Neural progenitor cell (in vitro differentiated cells): ENCODE results near the gene FAM20C.

ENCODE experiments used
- EZH2phosphoT487 ChIP-seq: fragments of 200-600 bp; sonication (generic); IDR thresholded peaks from 2 replicates; pipeline ENCODE4 v1.6.1; 2017; ENCODE audit warnings: antibody characterized with exemption
- TF ChIP-seq, protein P1 (sequence below): fragments of 200-600 bp; sonication (generic); IDR thresholded peaks from 2 replicates; pipeline ENCODE4 v1.5.1; 2017; ENCODE audit warnings: antibody characterized with exemption, mild to moderate bottlenecking

DNA sequence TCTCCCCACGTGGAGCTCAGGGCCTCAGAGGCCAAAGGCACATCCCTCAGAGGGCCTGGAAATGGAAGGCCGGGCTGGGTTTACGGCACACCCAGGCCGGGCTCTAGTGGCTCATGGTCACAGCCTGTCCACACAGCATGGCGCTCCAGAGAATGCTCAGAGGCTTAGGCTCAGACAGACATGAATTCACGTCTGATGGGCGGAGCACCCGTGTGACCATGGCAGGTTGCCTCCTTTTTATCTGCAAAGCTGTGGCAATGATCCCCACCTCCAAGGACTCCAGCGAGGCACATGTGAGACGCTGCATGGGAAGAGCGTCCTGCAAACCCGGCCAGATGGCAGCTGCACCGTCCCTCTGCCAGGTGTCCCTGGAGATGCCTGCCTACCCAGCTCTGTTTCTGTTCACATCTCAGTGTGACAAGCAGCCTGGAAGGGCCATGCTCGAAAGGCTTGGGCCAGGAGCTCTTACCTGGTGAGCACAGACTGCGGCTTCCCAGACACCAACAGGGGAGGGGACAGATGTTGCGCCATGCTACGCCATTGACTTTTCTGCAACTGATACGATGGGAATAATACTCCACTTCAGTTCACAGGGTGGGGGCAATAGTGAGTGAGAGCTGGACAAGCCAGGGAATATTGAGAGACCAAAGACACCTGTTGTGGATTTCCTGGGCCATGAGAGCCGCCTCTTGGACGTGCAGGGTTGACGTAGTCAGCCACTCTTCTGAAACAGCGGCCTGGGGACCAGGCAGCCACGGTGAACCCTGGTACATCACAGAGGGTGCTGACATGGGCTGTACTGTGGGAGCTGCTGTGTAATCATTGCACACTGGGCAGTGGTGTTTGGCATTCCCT lies 34.4 kb upstream of the FAM20C start:
- no peak for TF ChIP-seq EZH2phosphoT487
- TF ChIP-seq, protein P1, sequence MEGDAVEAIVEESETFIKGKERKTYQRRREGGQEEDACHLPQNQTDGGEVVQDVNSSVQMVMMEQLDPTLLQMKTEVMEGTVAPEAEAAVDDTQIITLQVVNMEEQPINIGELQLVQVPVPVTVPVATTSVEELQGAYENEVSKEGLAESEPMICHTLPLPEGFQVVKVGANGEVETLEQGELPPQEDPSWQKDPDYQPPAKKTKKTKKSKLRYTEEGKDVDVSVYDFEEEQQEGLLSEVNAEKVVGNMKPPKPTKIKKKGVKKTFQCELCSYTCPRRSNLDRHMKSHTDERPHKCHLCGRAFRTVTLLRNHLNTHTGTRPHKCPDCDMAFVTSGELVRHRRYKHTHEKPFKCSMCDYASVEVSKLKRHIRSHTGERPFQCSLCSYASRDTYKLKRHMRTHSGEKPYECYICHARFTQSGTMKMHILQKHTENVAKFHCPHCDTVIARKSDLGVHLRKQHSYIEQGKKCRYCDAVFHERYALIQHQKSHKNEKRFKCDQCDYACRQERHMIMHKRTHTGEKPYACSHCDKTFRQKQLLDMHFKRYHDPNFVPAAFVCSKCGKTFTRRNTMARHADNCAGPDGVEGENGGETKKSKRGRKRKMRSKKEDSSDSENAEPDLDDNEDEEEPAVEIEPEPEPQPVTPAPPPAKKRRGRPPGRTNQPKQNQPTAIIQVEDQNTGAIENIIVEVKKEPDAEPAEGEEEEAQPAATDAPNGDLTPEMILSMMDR, result no peak
